ENCODE measurements around the gene HTRA1. TPM values are rescaled to one million over a fixed set of nuclear protein-coding genes. Genes with fewer than 3 reads are reported as not detected.

Gene HTRA1
- total RNA-seq, 1 donor from 2014 or later, result 3.5 TPM

- Mint-ChIP-seq H3K27ac (no peak overlapping the region), H3K4me3 (ENCODE audit: low read depth) (no peak overlapping the region), H3K9me3 (ENCODE audit: low read depth) (no peaks in the 10 kb centered on the region), H3K36me3 (ENCODE audit: insufficient read depth) (no peaks in the 10 kb centered on the region), H3K27me3 (peaks cover 37% of the 10 kb centered on the region), H3K4me1 (ENCODE audit: low read depth) (peaks cover 7% of the 10 kb centered on the region)
- DNase-seq (ENCODE audit: low spot score, unreplicated experiment), result no peak
- TF ChIP-seq CTCF (IDR thresholded peaks at IDR 0.05; ENCODE audit: unreplicated experiment), result no peak
Measured at GRCh38 chr10:122495406-122496340, 34.3 kb downstream of the HTRA1 start.

- Mint-ChIP-seq H3K4me1 (ENCODE audit: low read depth) (peaks cover 7% of the 10 kb centered on the region), H3K27me3 (peaks cover 37% of the 10 kb centered on the region), H3K36me3 (ENCODE audit: insufficient read depth) (no peaks in the 10 kb centered on the region), H3K4me3 (ENCODE audit: low read depth) (no peak overlapping the region), H3K27ac (no peak overlapping the region), H3K9me3 (ENCODE audit: low read depth) (no peaks in the 10 kb centered on the region)
- no peak for TF ChIP-seq CTCF (IDR thresholded peaks at IDR 0.05; ENCODE audit: unreplicated experiment)
- DNase-seq (ENCODE audit: low spot score, unreplicated experiment), result no peak
Measured at GRCh38 chr10:122497241-122497640, 35.9 kb downstream of the HTRA1 start.

- Mint-ChIP-seq H3K4me3 (ENCODE audit: low read depth) (no peak overlapping the region), H3K27ac (no peak overlapping the region), H3K4me1 (ENCODE audit: low read depth) (peaks cover 7% of the 10 kb centered on the region), H3K9me3 (ENCODE audit: low read depth) (no peaks in the 10 kb centered on the region), H3K36me3 (ENCODE audit: insufficient read depth) (no peaks in the 10 kb centered on the region), H3K27me3 (peaks cover 28% of the 10 kb centered on the region)
- no peak for DNase-seq (ENCODE audit: low spot score, unreplicated experiment)
- TF ChIP-seq CTCF (IDR thresholded peaks at IDR 0.05; ENCODE audit: unreplicated experiment), result no peak
Measured at GRCh38 chr10:122498521-122498920, 37.2 kb downstream of the HTRA1 start.

- TF ChIP-seq CTCF (IDR thresholded peaks at IDR 0.05; ENCODE audit: unreplicated experiment), result no peak
- Mint-ChIP-seq H3K36me3 (ENCODE audit: insufficient read depth) (no peaks in the 10 kb centered on the region), H3K9me3 (ENCODE audit: low read depth) (no peaks in the 10 kb centered on the region), H3K27ac (no peak overlapping the region), H3K4me1 (ENCODE audit: low read depth) (peaks cover 7% of the 10 kb centered on the region), H3K4me3 (ENCODE audit: low read depth) (no peak overlapping the region), H3K27me3 (peaks cover 25% of the 10 kb centered on the region)
- DNase-seq (ENCODE audit: low spot score, unreplicated experiment), result no peak
Measured at GRCh38 chr10:122499012-122499411, 37.7 kb downstream of the HTRA1 start.

GRCh38 chr10:122499491-122499941 lies 38.2 kb downstream of the HTRA1 start:
- no peak overlapping the region for H3K27ac Mint-ChIP-seq
- DNase-seq (ENCODE audit: low spot score, unreplicated experiment), result no peak
- peaks cover 24% of the 10 kb centered on the region for H3K27me3 Mint-ChIP-seq
- TF ChIP-seq CTCF (IDR thresholded peaks at IDR 0.05; ENCODE audit: unreplicated experiment), result no peak
- no peaks in the 10 kb centered on the region for H3K36me3 Mint-ChIP-seq (ENCODE audit: insufficient read depth)
- no peak overlapping the region for H3K4me3 Mint-ChIP-seq (ENCODE audit: low read depth)
- peaks cover 7% of the 10 kb centered on the region for H3K4me1 Mint-ChIP-seq (ENCODE audit: low read depth)
- no peaks in the 10 kb centered on the region for H3K9me3 Mint-ChIP-seq (ENCODE audit: low read depth)
